ENCODE measurements around the gene FUNDC1.
"Not testable (repeated sequence)": the region's sequence is repeated elsewhere in the genome, so short reads cannot be mapped to it uniquely, and the experiment has no call there.

The FUNDC1 gene

GRCh38 chrX:44542567-44543325 is at the start of gene FUNDC1:
FUNDC1 (minus strand) TSS chrX:44542859; CDS start chrX:44542832, 27 bp downstream.
- peak; percentile 92 to 95 for DNase-seq

DNA sequence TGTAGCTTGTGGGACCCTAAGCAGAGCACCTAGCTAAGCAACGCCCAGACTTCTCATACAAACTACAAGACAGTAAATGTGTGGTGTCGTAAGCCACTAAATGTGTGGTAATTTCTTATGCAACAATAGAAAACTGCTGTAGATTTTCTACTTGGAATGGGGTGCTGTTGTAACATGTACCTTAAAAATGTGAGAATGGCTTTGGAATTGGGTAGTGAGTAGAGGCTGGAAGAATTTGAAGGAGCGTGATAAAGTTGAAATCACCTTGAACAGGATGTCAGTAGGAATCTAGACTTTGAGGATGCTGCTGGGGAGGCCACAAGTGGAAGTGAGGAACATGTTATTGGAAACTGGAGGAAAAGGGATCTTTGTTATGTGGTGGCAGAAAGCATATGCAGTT is 43.2 kb upstream of the FUNDC1 start:
- DNase-seq: no peak

DNA sequence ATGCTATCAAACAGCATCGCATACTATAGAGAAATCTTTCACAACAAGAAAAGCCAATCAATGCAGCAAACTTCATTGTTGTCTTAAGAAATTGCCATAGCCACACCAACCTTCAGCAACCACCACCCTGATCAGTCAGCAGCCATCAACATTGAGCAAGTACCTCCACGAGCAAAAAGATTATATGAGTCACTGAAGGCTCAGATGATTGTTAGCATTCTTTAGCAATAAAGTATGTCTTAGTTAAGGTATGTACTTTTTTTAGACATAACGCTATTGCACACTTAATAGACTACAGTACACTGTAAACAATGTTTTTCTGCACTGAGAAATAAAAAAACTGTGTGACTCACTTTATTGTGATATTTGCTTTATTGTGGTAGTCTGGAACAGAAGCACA is 37.8 kb upstream of the FUNDC1 start:
- DNase-seq: no peak

GRCh38 chrX:44572340-44572938 is 29.8 kb upstream of the FUNDC1 start:
- DNase-seq: no peak

GRCh38 chrX:44570522-44570921 is 27.9 kb upstream of the FUNDC1 start:
- DNase-seq: no peak

DNA sequence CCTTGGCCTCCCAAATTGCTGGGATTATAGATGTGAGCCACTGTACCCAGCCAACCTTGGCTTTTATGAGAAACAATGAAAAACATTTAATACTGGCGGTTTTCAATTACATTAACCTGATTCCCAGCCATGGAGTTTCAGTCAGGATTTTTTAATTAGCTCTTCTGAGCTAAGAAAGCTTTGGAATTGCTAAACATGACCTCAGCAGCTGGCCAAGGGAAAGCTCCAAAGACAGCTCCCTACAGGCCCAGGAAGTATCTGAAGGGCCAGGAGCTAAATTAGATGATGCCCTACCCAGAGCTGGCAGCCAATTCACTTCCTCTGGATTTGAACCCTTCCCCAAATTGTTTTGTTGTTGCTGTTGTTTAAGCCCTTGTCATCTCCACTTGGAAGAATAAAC is 26.5 kb upstream of the FUNDC1 start:
- DNase-seq: no peak

DNA sequence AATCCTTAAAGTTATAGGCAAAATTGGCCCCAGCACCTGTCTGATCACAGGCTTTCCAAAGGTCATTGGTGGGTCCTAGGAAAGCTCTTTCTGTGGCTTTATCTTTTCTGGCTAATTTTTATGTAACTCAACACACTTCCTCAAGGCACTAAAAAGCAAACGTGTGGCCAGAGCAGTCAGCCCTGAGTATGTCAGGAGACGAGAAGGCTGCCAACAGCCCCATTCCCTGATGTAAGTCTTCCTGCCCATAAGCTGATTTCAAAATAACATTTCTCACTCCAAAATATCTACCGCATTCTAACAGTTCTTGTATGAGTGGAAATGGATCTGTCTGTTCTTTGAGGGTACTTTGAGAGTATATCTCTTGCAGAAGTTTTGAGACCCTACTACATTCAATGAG is 25.5 kb upstream of the FUNDC1 start:
- no peak for DNase-seq

DNA sequence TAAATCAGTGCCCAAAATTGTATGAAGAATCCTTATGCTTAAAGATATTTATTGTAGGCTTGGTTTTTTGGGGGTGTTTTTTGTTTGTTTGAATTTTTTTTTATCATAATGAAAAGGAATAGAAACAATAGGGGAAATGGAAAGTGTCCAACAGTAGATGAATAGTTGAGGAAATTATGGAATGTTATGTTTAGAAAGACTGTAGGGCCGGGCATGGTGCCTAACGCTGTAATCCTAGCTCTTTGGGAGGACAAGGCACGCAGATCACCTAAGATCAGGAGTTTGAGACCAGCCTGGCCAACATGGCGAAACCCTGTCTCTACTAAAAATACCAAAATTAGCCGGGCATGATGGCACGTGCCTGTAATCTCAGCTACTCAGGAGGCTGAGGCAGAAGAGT is 19.2 kb upstream of the FUNDC1 start:
- not testable (repeated sequence) for DNase-seq

DNA sequence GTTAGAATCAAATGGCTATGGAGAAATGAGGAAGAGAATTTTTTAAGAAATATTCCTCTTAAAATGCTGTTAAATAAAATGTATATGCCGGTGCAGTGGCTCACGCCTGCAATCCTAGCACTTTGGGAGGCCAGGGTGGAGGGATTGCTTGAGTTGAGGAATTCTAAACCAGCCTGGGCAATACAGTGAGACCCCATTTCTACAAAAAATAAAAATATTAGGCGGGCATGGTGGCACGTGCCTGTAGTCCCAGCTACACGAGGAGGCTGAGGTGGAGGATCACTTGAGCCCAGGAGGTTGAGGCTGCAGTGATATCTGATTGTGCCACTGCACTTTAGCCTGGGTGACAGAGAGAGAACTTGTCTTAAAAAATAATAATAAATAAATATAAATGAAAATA is 7.9 kb upstream of the FUNDC1 start:
- DNase-seq: no peak

GRCh38 chrX:44545454-44545853 is 2.8 kb upstream of the FUNDC1 start:
- DNase-seq: not testable (repeated sequence)

DNA sequence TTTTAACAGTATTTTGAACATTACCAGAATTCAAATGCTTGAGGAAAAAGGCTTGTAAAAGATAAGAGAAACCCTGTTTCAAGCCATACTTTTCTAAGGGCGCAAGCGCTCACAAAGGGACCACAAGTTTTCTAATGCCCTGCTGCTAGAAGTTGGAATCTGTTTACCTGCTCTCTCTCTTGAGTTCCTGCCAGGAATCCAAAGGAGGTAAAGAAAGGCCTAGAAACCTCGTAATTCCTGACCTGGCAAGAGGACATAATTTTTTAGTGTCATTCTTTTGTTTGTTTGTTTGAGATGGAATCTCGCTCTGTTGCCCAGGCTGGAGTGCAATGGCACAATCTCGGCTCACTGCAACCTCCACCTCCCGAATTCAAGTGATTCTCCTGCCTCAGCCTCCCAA is 1.4 kb upstream of the FUNDC1 start:
- no peak for DNase-seq

DNA sequence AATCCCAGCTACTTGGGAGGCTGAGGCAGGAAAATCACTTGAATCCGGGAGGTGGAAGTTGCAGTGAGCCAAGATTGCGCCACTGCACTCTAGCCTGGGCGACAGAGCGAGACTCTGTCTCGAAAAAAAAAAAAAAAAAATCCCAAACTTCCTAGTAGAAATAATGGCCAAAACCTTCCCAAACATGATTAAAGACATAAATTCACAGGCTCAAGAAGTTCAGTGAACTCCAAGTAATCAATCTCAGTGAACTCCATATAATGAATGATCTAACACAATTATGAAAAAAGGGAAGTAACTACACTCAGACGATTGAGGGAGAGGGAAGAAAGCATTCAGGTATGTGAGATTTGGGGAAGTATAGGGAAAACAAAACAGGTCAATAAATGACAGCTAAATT is 6.5 kb downstream of the FUNDC1 start:
- DNase-seq: no peak

DNA sequence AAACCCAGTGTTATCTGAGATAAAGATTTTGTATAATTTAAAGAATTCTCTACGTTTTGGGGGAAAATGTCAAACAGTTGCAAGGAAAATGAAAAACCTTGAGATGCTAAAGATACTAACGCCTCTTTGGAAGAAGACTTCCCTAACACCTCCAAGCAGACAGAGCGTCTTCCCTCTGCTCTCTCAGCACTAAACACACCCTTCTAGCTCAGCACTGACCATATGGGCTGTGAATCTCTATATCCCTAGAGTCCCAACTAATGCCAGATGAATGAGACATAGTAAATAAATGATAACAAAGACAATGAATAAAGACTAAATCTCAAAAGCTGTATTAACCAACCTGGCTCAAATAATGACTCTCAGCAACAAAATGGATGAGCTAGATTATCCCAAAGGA is 13.3 kb downstream of the FUNDC1 start:
- DNase-seq: no peak

DNA sequence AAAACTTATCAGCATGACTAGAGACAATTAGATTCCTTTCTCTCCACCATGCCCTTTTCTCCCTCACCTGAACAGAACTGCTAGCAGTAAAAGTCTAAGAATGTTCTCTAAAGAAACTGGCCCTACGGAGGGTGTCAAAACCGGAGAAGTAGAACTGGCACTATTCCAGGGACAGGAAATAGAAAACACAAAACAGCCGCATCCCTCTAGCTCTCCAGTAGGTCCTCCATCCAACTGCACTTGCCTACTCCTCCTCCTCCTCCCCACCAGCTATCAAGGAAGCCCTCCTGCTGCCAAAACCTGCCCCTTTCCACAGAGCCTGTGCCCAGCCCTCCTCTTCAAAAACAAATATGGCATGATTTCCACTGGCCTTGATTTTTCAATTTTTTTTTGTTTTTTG is 28.4 kb downstream of the FUNDC1 start:
- DNase-seq: no peak

DNA sequence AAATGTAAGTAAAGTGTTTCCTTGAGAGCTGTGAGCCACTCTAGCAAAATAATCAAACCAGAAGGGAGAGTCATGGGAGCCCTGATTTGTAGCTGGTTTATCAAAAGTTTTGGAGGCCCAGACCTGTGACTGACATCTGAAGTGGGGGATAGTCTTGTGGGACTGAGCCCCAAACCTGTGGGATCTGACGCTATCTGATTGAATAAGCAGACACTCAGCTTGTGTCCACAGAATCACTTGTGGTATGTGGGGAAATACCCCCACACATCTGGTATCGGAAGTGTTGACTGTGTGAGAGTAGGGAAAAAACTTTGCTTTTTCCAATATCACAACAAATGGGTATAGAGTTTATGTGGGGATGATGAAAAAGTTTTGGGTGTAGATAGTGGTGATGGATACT is 35.4 kb downstream of the FUNDC1 start:
- DNase-seq: no peak

- no peak for DNase-seq
Observed at GRCh38 chrX:44506678-44507077, 36.0 kb downstream of the FUNDC1 start.

DNA sequence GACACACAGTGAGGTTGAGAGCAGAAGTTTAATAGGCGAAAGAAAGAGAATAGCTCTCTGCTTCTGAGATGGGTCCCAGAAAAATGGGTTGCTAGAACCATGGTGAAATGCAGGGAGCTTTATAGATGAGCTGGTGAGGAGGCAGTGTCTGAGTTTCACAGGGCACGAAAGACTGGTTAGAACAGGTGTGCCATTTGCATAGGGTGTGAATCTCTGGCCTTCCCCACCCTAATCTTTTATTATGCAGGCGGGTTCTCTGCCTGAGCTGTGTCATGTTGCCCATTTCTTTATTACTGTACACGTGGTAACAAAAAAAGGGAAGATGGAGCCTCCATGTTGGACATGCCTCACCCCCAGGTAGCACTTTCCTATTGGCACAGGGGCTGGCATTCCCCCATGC is 39.1 kb downstream of the FUNDC1 start:
- DNase-seq: peak; percentile 10 to 61

DNA sequence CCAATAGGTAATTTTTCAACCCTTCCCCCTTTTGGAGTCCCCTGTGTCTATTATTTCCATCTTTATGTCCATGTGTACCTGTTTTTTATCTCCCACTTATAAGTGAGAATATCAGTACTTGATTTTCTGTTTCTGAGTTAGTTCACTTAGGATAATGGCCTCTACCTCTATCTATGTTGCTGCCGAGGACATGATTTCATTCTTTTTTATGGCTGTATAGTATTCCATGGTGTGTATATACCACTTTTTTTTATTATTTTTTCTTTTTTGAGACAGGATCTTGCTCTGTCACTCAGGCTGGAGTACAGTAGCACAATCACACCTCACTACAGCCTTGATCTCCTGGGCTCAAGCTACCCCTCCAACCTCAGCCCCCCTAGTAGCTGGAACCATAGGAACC is 47.6 kb downstream of the FUNDC1 start:
- no peak for DNase-seq

GRCh38 chrX:44494357-44494756 is 48.3 kb downstream of the FUNDC1 start:
- no peak for DNase-seq

- no peak for DNase-seq
Observed at GRCh38 chrX:44489515-44489914, 53.1 kb downstream of the FUNDC1 start.

DNA sequence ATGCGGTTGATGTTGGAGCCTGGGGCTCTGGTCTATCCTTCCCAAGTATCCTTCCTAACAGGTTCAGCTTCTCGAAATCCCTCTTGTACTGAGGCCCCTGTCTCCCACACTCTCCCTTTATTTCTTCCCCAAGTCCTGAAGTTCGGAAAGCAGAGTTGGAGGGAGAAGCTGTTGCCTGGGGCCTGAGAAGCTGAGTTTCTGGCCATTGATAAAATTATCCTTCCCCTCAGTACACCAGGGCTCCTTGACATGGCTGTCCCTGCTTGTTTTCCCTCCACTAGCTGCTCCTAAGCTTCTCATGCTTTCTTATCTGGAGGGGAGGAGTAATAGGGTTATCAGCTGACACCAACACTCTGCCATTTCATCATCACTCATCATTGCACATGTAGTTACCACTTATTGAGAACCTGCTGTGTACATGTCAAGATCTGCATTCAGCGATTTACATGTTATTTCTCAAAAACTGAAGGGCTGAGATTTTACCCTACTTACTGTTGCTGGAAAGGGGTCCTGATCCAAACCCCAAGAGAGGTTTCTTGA is 58.0 kb downstream of the FUNDC1 start:
- DNase-seq: no peak

- no peak for DNase-seq
Observed at GRCh38 chrX:44483965-44484606, 58.6 kb downstream of the FUNDC1 start.

DNA sequence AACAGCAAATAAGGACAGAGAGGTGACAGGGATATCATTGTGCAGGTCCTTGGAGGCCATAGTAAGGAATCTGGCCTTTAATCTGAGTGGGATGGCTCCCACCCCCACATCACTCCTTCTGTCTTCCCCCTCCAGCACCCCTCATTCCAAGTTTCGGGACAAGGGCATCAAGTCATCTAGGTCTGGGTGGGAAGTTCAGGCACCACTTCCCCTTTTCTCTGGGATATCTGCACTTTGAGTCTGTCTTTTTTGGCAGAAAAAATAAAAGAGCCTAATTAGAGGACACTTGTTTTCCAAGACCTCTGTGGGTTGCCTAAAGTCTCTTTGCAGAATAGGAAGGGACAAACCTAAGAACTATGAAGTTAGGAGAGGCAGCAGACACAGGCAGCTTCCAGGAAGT is 60.1 kb downstream of the FUNDC1 start:
- DNase-seq: no peak

DNA sequence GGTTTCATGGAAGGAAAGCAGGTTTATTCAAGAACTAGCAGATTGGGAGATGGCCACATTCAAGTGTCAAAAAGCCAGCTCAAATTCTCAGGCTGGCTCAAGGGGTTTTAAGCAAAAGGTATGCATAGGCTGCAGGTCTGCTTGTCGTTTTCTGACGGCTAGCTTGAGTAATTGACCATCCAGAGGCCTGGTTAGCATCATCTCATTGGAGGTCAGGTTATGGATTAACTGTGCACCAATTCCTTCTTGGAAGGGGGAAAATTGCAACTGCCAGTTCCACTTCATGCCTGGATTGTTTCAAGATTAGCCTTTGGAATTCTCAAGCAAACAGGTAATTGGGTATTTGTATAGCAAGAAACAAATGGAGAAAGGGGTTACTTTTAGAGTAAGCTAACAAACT is 62.1 kb downstream of the FUNDC1 start:
- no peak for DNase-seq

Measured in NCI-H526 (cell line).